Measurements from ENCODE around the gene ABCC10.
"Not testable (repeated sequence)": the region's sequence is repeated elsewhere in the genome, so short reads cannot be mapped to it uniquely, and the experiment has no call there.

Gene ABCC10

GRCh38 chr6:43412541-43412940, 14.8 kb upstream of the ABCC10 start:
- no peak for DNase-seq (ENCODE audit: low spot score)

- DNase-seq (ENCODE audit: low spot score): no peak
These were observed 14.3 kb upstream of the ABCC10 start for GRCh38 chr6:43413002-43413401.

- DNase-seq (ENCODE audit: low spot score): not testable (repeated sequence)
These were observed 12.1 kb upstream of the ABCC10 start for GRCh38 chr6:43415275-43415674.

GRCh38 chr6:43416935-43417334, 10.4 kb upstream of the ABCC10 start:
- no peak for DNase-seq (ENCODE audit: low spot score)

GRCh38 chr6:43420012-43420709, 7.2 kb upstream of the ABCC10 start:
- no peak for DNase-seq (ENCODE audit: low spot score)

- DNase-seq (ENCODE audit: low spot score): no peak
These were observed 5.5 kb upstream of the ABCC10 start for GRCh38 chr6:43421831-43422230.

GRCh38 chr6:43425083-43425482, 2.3 kb upstream of the ABCC10 start:
- DNase-seq (ENCODE audit: low spot score): not testable (repeated sequence)

GRCh38 chr6:43426928-43427405, 374 bp upstream of the ABCC10 start:
- no peak for DNase-seq (ENCODE audit: low spot score)

GRCh38 chr6:43428112-43428570, 800 bp downstream of the ABCC10 start:
- no peak for DNase-seq (ENCODE audit: low spot score)

GRCh38 chr6:43428874-43429273, 1.5 kb downstream of the ABCC10 start:
- no peak for DNase-seq (ENCODE audit: low spot score)

GRCh38 chr6:43432009-43432945, 4.9 kb downstream of the ABCC10 start:
- no peak for DNase-seq (ENCODE audit: low spot score)

GRCh38 chr6:43433148-43433547, 5.8 kb downstream of the ABCC10 start:
- no peak for DNase-seq (ENCODE audit: low spot score)

- DNase-seq (ENCODE audit: low spot score): peak; percentile 33
These were observed 6.9 kb downstream of the ABCC10 start for GRCh38 chr6:43434001-43434840.

- DNase-seq (ENCODE audit: low spot score): no peak
These were observed 7.6 kb downstream of the ABCC10 start for GRCh38 chr6:43434943-43435342.

GRCh38 chr6:43435682-43436437, 8.5 kb downstream of the ABCC10 start:
- DNase-seq (ENCODE audit: low spot score): no peak

- DNase-seq (ENCODE audit: low spot score): peak; percentile 83
These were observed 9.4 kb downstream of the ABCC10 start for GRCh38 chr6:43436577-43437282.

- no peak for DNase-seq (ENCODE audit: low spot score)
These were observed 10.4 kb downstream of the ABCC10 start for GRCh38 chr6:43437700-43438099.

- DNase-seq (ENCODE audit: low spot score): no peak
These were observed 15.6 kb downstream of the ABCC10 start for GRCh38 chr6:43442935-43443334.

- no peak for DNase-seq (ENCODE audit: low spot score)
These were observed 16.7 kb downstream of the ABCC10 start for GRCh38 chr6:43444036-43444435.

GRCh38 chr6:43444582-43444981, 17.2 kb downstream of the ABCC10 start:
- DNase-seq (ENCODE audit: low spot score): no peak

GRCh38 chr6:43445576-43445975, 18.2 kb downstream of the ABCC10 start:
- DNase-seq (ENCODE audit: low spot score): no peak
